ENCODE results near the gene SNF8.
A peak's percentile ranks its signal among the peaks of the same experiment; 100 is the strongest.

The SNF8 gene

DNA sequence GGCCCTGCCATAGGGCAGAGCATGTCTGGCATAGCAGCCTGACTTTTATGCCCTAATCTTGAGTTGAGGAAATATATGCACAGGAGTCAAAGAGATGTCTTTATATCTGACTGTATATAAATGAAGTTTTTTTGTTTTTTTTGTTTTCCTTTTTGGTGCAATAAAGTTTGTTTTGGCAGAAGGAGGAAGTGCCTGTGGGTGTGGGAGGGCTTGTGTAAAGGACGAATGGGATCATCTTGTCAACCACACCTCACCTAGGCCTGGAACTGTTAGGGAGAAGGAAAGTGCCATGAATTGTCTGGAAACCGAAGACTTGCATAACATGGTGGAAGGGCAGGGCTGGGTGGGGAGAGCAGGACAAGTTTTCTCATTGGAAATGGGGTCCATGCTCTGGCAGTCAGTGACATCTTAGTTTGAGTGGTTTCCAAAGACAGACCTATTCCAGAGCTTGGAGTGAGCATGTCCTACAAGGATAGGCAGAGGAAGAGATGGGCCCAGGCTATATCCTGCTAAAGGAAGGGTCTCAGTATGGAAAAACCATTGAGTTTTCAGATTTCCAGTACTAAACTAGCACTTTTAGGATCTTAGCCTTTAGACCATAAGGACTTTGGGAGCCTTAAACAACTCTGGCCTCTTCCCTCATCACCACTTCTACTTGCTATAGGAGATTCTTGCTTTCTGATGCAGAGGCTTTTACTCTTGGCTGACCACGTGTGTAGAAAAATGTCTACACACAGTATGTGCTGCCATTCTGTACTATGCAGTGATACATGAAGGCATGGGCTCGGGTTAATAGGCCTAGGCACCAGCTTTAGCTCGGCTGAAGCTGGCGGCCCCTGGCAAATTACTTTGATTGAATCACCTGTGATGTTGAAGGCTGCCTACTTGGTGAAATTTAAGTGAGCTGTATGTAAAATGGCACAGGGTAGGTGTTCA, 15.5 kb downstream of the SNF8 start:
- no peak for DNase-seq

- DNase-seq, result no peak
Observed at GRCh38 chr17:48927978-48928745, 16.5 kb downstream of the SNF8 start.

DNA sequence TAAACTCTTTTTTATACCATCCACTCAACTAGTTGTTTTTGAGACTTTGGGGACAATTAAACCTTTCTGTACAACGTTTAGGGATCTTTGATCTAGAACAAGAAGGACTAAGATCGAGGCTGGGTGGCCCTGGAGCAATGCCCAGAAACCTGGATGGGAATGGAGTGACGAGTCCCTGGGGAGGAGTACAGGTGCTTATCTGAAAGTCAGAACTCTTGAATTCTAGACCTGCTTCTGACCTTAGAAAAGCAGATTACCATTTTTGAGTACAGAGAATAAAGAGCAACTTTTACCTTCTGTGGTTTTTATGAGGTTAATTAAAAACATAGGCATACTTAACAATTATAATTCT, 18.7 kb downstream of the SNF8 start:
- no peak for DNase-seq

DNA sequence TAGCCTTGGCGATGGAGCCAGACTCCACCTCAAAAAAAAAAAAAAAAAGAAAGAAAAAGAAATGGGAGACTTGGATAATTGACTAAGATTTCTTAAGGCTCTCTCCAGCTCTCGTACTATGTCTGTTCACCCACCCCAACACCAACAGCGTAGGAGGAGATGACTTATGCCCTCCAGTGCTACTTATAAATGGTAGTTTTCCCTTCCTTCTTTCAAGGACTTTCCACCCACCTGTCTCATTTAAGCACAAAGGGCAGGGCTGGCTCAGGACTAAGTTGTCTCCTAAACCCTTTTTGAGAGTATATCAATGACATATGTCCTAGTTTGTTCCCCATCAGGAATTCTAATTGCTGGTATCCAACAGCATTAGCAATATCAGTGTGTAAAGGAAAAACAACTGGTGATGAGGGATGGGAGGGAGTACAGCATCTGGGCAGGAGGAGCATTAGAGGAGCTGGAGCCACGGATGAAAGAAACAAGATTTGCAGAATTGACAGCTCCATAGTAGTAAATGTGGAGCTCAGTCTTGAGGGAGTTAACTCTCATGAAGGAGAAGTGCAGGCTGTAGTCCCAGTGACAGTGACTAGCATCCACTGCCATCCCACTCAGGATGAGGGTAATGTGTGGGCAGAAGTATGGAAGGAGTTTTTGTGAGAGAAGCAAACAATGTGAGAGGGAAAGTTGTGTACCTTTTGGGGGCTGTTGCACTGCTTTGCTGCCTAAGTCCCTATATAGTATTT, 19.2 kb downstream of the SNF8 start:
- DNase-seq, result no peak

- peak; percentile 72 for DNase-seq
Observed at GRCh38 chr17:48915459-48916282, 29.0 kb downstream of the SNF8 start.

GRCh38 chr17:48912476-48912875, 32.2 kb downstream of the SNF8 start:
- no peak for DNase-seq

DNA sequence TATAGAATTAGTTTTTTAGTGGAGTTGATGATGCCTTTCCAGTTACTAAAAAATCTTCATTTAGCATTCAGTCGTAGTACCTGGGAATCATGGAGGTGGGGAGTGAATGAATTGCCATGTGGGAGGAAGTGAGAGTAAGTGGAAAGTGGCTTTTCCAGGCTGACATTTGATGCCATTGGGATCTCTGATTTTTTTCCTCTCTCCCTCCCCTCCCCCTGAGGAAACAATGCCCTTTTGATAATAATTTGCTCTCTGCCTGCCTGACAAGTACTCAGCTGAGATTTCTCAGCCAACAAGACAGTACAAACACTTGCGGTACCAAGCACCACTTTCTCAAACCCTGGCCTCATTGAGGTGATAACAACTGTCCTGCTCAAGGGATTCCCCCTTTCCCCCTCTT, 34.3 kb downstream of the SNF8 start:
- DNase-seq, result no peak

GRCh38 chr17:48909783-48910182, 34.9 kb downstream of the SNF8 start:
- DNase-seq, result no peak

GRCh38 chr17:48908853-48909394, 35.7 kb downstream of the SNF8 start:
- peak; percentile 67 for DNase-seq

- DNase-seq, result peak; percentile 69
Observed at GRCh38 chr17:48908047-48908843, 36.4 kb downstream of the SNF8 start, which contains the start of gene UBE2Z. UBE2Z (plus strand) TSS chr17:48908407; CDS start chr17:48908504, 97 bp downstream.

DNA sequence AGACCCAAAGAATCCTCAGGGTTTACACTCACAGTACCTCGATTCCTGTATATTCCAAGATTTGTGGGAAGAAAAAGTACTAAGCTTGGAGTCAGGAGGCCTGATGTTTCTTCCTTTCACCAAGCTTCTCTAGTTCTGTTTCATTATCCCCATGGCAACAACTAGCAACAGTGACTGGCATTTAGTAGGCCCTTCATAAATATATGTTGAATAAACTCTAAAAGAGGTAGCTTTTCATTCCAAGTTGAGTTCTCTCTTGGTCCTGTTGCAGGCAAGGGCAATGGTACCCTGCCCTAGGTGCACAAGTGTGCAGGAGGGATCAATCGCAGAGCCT, 37.0 kb downstream of the SNF8 start:
- DNase-seq, result no peak

DNA sequence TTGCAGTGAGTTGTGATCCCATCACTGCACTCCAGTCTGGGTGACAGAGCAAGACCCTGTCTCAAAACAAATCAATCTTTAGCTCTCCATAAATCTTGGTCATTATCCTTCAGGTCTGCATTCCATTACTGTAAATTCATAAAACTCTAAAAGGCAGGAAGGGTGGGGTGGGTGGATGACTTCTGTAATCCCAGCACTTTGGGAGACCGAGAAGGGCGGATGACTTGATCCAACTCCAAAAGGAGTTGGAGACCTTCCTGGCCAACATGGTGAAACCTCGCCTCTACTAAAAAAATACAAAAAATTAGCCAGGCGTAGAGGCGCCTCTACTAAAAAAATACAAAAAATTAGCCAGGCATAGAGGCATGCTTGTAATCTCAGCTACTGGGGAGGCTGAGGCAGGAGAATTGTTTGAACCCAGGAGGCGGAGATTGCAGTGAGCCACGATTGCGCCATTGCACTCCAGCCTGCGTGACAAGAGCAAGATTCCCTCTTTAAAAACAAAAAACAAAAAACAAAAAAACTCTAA, 38.6 kb downstream of the SNF8 start:
- DNase-seq, result no peak

DNA sequence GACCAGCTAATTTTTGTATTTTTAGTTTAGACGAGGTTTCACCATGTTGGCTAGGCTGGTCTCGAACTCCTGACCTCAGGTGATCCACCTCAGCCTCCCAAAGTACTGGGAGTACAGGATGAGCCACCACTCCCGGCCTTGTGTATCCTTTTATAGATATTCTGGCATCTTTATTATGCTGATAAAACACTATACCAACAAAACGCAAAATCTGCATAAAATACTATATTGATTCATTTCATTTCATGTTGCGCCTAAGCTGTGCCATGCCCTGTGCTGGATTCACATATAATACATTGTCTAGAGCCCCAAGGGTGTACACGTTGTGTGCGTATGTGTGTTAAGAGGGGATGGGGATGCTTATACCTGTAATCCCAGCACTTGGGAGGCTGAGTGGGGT, 40.2 kb downstream of the SNF8 start:
- DNase-seq, result no peak

DNA sequence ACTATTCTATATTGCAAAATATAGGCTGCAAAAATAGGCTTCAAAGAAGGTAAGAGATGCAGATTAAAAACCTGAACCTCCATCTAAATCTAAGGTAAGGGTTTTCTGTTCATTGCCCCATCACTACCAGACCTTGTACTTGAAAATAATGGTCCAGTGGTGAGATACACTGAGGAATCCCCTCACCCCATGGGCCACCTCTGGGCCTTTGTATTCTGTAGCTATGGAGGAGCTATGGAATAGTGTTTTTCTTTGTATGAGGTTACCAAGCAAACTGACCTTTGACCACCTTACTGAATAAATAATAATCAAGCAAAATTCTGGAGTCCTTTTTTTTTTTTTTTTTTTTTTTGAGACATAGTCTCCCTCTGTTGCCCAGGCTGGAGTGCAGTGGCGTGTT, 41.2 kb downstream of the SNF8 start:
- no peak for DNase-seq

- DNase-seq, result no peak
Observed at GRCh38 chr17:48901241-48901640, 43.4 kb downstream of the SNF8 start.

- no peak for DNase-seq
Observed at GRCh38 chr17:48894886-48895285, 49.8 kb downstream of the SNF8 start.

GRCh38 chr17:48893646-48894508, 50.8 kb downstream of the SNF8 start:
- DNase-seq, result no peak

DNA sequence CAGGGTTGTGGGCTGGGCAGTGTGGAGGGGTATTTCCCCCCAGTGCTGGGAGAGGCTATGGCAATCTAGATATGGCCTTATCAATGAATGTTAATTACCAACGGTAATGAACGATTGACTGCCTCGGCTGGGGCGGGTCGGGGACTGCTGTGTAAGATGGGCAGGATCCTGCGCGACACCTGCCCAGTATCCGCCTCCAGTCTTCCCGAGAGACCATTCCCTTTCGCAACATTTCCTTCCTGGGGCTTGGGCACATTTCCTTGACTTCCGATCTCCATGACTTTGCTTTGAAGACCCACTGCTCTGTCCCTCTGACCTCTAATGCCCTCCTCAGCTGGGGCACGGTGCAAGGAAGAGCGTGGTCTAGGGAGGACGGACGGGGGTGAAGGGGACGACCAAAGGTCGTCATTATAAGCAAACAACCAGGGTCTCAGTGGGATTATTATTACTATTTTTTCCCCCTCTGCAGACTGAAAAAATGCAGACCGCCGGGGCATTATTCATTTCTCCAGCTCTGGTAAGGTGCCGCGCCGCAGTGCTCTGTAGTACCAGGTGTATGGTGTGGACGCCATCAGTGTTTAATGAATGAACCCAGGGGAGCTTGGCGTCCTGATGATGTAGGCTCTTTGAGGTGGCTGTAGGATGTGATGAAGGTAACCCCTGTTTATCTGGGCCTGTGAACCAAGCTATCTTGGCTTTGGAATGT, 51.5 kb downstream of the SNF8 start:
- no peak for DNase-seq

DNA sequence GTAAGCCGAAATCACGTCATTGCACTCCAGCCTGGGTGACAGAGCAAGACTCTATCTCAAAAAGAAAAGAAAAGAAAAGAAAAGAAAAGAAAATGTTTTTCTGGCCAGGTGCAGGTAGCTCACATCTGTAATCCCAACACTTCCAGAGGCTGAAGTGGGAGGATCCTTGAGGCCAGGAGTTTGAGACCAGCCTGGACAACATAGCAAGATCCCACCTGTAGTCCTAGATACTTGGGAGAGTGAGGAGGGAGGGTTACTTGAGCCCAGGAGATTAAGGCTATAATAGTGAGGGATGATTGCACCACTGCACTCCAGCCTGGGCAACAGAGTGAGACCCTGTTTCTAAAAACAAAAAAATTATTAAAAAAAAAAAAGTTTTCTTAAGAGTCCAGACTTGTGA, 54.6 kb downstream of the SNF8 start:
- no peak for DNase-seq
